Spleen (tissue), 7 donors: ENCODE data around the gene LBHD1.

Experiments
- CTCF ChIP-seq, 11 experiments: fragments of 200-600 bp in 7 of 11; fragments of 450-650 bp in 4 of 11; sonication (generic) in 4 of 11; IDR thresholded peaks in 8 of 11; conservative IDR thresholded peaks in 3 of 11; 1 replicate in 7 of 11; 2 replicates in 4 of 11; pipeline versions ENCODE4 v1.4.0 to v1.8.0; 2016 to 2021; ENCODE audit warnings: antibody characterized with exemption in 11 of 11, inconsistent platforms in 4 of 11, mild to moderate bottlenecking in 1 of 11
- POLR2A ChIP-seq, 3 donors: fragments of 450-650 bp; IDR thresholded peaks; one replicate each; pipeline ENCODE4 v1.5.1; 2017; ENCODE audit warnings: antibody characterized with exemption in 3 of 3, mild to moderate bottlenecking in 1 of 3
- POLR2AphosphoS5 ChIP-seq, 3 donors: sonication (generic); formaldehyde crosslinking; IDR thresholded peaks; one replicate each; pipeline ENCODE4 v1.5.1; 2017; ENCODE audit warnings: antibody characterized with exemption in 3 of 3
- donor health status: DM: no; HTN: no; CAD: no; lungs with moderate emphysema.
- donor health status: DM: no; HTN: no; CAD: no.
- donor health status: DM: no; HTN: no; CAD: no.

GRCh38 chr11:62644220-62644619 lies 27.8 kb downstream of the LBHD1 start:
- TF ChIP-seq CTCF (IDR thresholded peaks at IDR 0.05 in 8 of 11, conservative IDR thresholded peaks at IDR 0.05 in 3 of 11) (no peak), POLR2A (IDR thresholded peaks at IDR 0.05) (no peak), POLR2AphosphoS5 (IDR thresholded peaks at IDR 0.05) (no peak)
